Activated gamma-delta T cell treated with Interleukin-2 at 50 U/mL for 16 hours (primary cell): ENCODE measurements around the gene UBASH3B.
A peak's percentile ranks its signal among the peaks of the same experiment; 100 is the strongest.
"Not testable (repeated sequence)": the region's sequence is repeated elsewhere in the genome, so short reads cannot be mapped to it uniquely, and the experiment has no call there.

Source experiments
- DNase-seq: peaks from one replicate; pipeline ENCODE4 v3.0.0-alpha.2; 2020

UBASH3B gene

GRCh38 chr11:122711831-122712381 is 56.4 kb downstream of the UBASH3B start:
- no peak for DNase-seq

GRCh38 chr11:122714004-122714403 is 58.5 kb downstream of the UBASH3B start:
- DNase-seq = no peak

GRCh38 chr11:122714484-122714883 is 59.0 kb downstream of the UBASH3B start:
- DNase-seq = no peak

- no peak for DNase-seq
Measured at GRCh38 chr11:122715548-122716440, 60.3 kb downstream of the UBASH3B start.

- peak; percentile 45 for DNase-seq
Measured at GRCh38 chr11:122717264-122717867, 61.8 kb downstream of the UBASH3B start.

- DNase-seq = no peak
Measured at GRCh38 chr11:122720107-122720881, 64.8 kb downstream of the UBASH3B start.

- DNase-seq = no peak
Measured at GRCh38 chr11:122721201-122721963, 65.9 kb downstream of the UBASH3B start.

GRCh38 chr11:122721964-122722266 is 66.4 kb downstream of the UBASH3B start:
- DNase-seq = peak; percentile 33

- DNase-seq = no peak
Measured at GRCh38 chr11:122723106-122723505, 67.6 kb downstream of the UBASH3B start.

- DNase-seq = no peak
Measured at GRCh38 chr11:122723576-122723975, 68.1 kb downstream of the UBASH3B start.

GRCh38 chr11:122724520-122724919 is 69.0 kb downstream of the UBASH3B start:
- no peak for DNase-seq

- DNase-seq = no peak
Measured at GRCh38 chr11:122726028-122726427, 70.5 kb downstream of the UBASH3B start.

GRCh38 chr11:122727101-122727929 is 71.8 kb downstream of the UBASH3B start:
- DNase-seq = peak; percentile 27

GRCh38 chr11:122728561-122728960 is 73.0 kb downstream of the UBASH3B start:
- no peak for DNase-seq

- DNase-seq = no peak
Measured at GRCh38 chr11:122729139-122729538, 73.6 kb downstream of the UBASH3B start.

- DNase-seq = not testable (repeated sequence)
Measured at GRCh38 chr11:122730694-122731093, 75.2 kb downstream of the UBASH3B start.

GRCh38 chr11:122731500-122731913 is 76.0 kb downstream of the UBASH3B start:
- no peak for DNase-seq

- DNase-seq = no peak
Measured at GRCh38 chr11:122732342-122733315, 77.1 kb downstream of the UBASH3B start.

GRCh38 chr11:122733318-122733717 is 77.8 kb downstream of the UBASH3B start:
- no peak for DNase-seq

- DNase-seq = no peak
Measured at GRCh38 chr11:122734848-122735496, 79.5 kb downstream of the UBASH3B start.
